Activated CD8-positive, alpha-beta memory T cell treated with anti-CD3 and anti-CD28 coated beads, Interleukin-2, amount 50 U/mL, for 1 hour (primary cell): Measurements from ENCODE around the gene PRKCZ.

Experiments used
- DNase-seq: peaks from one replicate; pipeline ENCODE4 v3.0.0-alpha.2; 2020; ENCODE audit errors: extremely low read depth

PRKCZ gene

GRCh38 chr1:2045468-2046173, 4.6 kb upstream of the PRKCZ start:
- no peak for DNase-seq

GRCh38 chr1:2046174-2046917, 3.9 kb upstream of the PRKCZ start:
- DNase-seq = no peak

GRCh38 chr1:2046953-2047748, 3.1 kb upstream of the PRKCZ start:
- no peak for DNase-seq

- DNase-seq = no peak
Measured at GRCh38 chr1:2047749-2048729, 2.2 kb upstream of the PRKCZ start.

- DNase-seq = no peak
Measured at GRCh38 chr1:2049225-2049717, 940 bp upstream of the PRKCZ start.

- no peak for DNase-seq
Measured at GRCh38 chr1:2050461-2050792, 216 bp downstream of the PRKCZ start.

GRCh38 chr1:2050793-2051682, 827 bp downstream of the PRKCZ start:
- DNase-seq = no peak

GRCh38 chr1:2052054-2052679, 2.0 kb downstream of the PRKCZ start:
- DNase-seq = no peak

- no peak for DNase-seq
Measured at GRCh38 chr1:2052756-2053155, 2.5 kb downstream of the PRKCZ start.

- DNase-seq = no peak
Measured at GRCh38 chr1:2053217-2053616, 3.0 kb downstream of the PRKCZ start.

- DNase-seq = no peak
Measured at GRCh38 chr1:2053784-2054376, 3.7 kb downstream of the PRKCZ start.

- DNase-seq = no peak
Measured at GRCh38 chr1:2054560-2054959, 4.3 kb downstream of the PRKCZ start.

GRCh38 chr1:2055911-2056575, 5.8 kb downstream of the PRKCZ start:
- DNase-seq = no peak

GRCh38 chr1:2056955-2057590, 6.9 kb downstream of the PRKCZ start:
- DNase-seq = no peak

- no peak for DNase-seq
Measured at GRCh38 chr1:2059290-2059953, 9.2 kb downstream of the PRKCZ start.

- no peak for DNase-seq
Measured at GRCh38 chr1:2060072-2060471, 9.9 kb downstream of the PRKCZ start.

- DNase-seq = no peak
Measured at GRCh38 chr1:2060535-2060934, 10.3 kb downstream of the PRKCZ start.
